ENCODE data around the gene MTO1.
"Not testable (repeated sequence)": the region's sequence is repeated elsewhere in the genome, so short reads cannot be mapped to it uniquely, and the experiment has no call there.

MTO1 gene

DNA sequence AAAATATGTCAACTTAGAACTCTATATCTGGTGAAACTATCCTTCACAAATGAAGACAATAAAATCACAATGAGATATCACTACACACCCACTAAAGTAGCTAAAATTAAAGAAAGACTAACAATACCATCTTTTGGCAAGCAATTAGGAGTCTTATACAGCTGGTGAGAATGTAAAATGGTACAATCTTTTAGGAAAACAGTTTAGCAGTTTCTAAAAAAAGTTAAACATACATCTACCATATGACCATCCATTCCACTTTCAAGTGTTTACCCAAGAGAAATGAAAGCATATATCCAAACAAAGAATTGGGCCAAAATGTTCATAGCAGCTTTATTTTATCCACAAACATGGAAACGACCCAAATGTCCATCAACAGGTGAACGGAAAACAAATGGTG is 73.1 kb downstream of the MTO1 start:
- no peak for DNase-seq

DNA sequence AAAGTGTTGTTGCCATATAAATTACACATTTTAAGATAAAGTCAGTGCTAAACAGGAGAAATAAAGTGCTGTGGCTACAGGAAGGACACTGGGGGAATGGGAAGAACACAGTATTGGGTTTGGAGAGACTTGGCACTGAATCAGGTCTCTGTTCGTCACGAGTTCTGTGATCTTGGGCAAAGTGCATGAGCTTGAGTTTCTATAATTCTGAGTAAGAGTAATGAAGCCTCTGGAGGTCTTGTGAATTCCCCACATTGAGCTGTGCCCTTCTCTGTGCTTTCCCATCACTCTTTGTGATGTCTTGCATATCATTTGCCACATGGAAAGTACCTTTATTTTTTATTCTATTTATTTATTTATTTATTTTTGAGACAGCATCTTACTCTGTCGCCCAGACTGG is 76.1 kb downstream of the MTO1 start:
- DNase-seq: no peak

DNA sequence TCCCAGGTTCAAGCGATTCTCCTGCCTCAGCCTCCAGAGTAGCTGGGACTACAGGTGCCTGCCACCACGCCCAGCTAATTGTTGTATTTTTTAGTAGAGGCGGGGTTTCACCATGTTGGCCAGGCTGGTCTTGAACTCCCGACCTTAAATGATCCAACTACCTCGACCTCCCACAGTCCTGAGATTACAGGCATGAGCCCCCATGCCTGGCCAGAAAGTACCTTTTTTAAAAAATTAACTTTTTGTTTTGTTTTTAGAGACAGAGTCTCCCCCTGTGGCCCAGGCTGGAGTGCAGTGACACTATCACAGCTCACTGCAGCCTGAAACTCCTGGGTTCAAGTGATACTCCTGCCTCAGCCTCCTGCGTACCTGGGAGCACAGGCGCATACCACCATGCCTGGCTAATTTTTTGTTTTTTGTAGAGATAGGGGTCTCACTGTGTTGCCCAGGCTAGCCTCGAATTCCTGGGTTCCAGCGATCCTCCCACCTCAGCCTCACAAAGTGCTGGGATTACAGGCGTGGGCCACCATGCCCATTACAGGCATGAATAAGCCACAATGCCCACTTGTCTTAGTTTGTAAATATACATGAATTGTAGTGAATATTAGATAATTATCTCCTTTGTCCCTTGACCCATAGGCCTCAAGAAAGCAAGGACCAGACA is 76.7 kb downstream of the MTO1 start:
- DNase-seq: no peak

DNA sequence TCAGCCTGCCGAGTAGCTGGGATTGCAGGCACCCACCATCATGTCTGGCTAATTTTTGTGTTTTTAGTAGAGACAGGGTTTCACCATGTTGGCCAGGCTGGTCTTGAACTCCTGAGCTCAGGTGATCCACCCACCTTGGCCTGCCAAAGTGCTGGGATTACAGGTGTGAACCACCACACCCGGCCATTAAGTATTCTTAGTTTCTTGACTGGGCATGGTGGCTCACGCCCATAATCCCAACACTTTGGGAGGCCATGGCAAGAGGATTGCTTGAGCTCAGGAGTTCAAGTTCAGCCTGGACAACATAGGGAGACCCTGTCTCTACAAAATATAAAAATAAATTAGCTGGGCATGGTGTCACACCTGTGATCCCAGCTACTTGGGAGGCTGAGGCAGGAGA is 80.9 kb downstream of the MTO1 start:
- not testable (repeated sequence) for DNase-seq

DNA sequence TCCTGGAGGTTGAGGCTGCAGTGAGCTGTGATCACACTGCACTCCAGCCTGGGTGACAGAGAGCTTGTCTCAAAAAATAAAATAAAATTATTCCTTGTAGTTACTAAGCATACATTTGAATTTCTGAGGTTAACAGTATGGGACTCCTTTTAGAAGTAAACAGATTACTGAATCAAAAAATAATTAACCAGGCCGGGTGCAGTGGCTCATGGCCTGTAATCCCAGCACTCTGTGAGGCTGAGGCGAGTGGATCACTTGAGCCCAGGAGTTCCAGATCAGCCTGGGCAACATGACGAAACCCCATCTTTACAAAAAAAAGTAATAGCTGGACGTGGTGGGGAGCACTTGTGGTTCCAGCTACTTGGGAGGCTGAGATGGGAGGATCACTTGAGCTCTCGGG is 81.4 kb downstream of the MTO1 start:
- DNase-seq: no peak

DNA sequence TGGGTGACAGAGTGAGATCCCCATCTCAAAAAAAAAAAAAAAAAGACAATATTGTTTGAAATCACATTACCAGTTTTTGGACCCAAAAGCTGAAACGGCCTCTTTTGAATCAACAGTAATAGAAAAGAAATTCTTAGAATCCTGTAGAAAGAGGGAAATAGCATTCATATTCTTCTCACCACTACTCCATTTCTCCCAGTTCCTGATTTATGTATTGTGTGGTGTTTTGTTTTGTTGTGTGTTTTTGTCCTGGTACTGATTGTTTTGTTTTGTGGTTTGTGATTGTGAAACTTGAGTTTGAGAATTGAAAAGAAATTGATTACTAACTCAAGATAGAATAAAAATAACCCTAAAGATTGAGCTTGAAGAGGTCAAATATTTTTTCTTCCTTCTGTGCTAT is 85.5 kb downstream of the MTO1 start:
- no peak for DNase-seq

DNA sequence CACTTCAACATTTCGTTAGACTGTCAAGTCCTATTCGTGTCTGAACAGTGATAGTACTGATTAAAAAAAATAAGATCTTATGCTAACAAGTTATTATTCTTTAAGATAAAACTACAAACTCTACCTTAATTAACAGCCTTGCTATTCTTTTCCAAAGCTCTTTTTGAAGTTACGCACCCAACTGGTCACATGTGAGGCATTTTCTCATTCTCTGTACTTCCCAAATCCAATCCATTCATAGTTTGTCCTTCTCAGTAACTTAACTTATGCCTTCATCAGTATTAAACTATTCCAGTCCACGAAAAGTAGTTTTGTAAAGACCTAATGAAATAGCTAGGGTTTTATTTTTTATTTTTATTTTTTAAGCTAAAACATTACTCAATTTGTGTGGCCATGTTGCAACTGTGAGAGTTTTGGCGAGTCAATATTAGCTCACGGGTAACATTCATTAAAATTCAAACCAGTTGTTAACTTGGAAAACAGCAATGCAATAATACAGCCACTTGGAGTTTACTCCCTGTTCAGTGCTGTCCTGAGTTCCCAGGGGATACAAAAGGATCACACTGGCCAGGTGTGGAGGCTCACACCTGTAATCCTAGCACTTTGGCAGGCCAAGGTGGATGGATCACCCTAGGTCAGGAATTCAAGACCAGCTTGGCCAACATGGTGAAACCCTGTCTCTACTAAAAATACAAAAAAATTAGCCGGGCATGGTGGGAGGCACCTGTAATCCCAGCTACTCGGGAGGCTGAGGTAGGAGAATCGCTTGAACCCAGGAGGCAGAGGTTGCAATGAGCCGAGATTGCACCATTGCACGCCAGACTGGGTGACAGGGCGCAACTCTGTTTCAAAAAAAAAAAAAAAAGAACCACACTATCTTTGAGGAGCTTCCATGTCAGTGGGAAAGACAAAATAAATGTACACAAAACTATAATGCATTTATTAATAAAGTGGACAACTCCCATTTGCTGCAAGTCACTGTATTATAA is 87.2 kb downstream of the MTO1 start:
- DNase-seq: no peak

DNA sequence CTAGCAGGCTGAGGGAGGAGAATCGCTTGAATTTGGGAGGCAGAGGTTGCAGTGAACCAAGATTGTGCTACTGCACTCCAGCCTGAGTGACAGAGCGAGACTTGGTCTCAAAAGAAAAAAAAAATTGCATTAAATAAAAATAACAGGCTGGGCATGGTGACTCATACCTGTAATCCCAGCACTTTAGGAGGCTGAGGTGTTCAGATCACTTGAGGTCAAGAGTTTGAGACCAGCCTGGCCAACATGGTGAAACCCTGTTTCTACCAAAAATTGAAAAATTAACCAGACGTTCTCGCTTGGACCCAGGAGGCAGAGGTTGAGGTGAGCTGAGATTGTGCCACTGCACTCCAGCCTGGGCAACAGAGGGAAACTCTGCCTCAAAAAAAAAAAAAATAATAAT is 89.6 kb downstream of the MTO1 start:
- not testable (repeated sequence) for DNase-seq

DNA sequence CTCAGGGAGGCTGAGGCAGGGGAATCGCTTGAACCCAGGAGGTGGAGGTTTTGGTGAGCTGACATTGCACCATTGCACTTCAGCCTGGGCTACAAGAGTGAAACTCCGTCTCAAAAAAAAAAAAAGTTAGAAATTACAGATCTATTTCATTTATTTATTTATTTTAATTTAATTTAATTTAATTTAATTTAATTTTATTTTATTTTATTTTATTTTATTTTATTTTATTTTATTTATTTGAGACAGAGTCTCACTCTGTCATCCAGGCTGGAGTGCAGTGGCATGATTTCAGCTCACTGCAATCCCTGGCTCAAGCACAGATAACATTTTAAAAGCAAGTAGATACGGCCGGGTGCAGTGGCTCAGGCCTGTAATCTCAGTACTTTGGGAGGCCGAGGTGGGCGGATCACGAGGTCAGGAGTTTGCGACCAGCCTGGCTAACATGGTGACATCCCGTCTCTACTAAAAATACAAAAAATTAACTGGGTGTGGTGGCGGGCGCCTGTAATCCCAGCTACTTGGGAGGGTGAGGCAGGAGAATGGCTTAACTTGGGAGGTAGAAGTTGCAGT is 93.9 kb downstream of the MTO1 start:
- not testable (repeated sequence) for DNase-seq

DNA sequence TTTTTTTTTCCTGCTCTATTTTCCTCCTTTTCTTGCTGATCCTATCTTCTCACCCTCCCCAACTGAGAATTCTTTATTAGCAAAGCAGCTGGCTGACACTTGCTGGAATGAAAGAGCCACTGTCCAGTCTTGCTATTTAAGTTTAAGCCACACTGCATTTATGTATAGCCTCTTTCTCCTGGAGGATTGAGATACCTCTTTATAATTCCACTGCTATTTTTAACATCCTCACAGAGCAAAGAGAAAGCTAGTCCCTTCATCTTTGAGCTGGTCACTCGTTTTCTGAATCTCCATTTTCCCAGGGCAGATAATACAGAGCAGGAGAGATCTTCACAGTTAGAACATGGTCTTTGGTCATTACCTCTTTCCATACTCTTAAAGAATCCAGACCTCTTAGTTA is 95.3 kb downstream of the MTO1 start:
- no peak for DNase-seq
